Measurements from ENCODE around the gene NHLRC4. TPM values are rescaled to one million over a fixed set of nuclear protein-coding genes. Genes with fewer than 3 reads are reported as not detected.

NHLRC4 gene
- total RNA-seq, 3 donors from 2014 or later: 0.26 to 0.82 (median 0.36) TPM

GRCh38 chr16:609316-609715 lies 42.5 kb downstream of the NHLRC4 start:
- TF ChIP-seq CTCF (IDR thresholded peaks at IDR 0.05): no peak
- intact Hi-C loops (cut with DNase I, micrococcal nuclease): no loop called here
- no peak for ATAC-seq

GRCh38 chr16:609984-610383 lies 43.2 kb downstream of the NHLRC4 start:
- intact Hi-C loops (cut with DNase I, micrococcal nuclease): no loop called here
- DNase-seq (no peak), ATAC-seq (peak; percentile 41)
- no peak overlapping the region for H3K4me3 ChIP-seq
- TF ChIP-seq CTCF (IDR thresholded peaks at IDR 0.05): no peak
- no peaks in the 10 kb centered on the region for H3K9me3 ChIP-seq
- H3K4me1 ChIP-seq (ENCODE audit: low read depth): peaks cover 11% of the 10 kb centered on the region
- no peaks in the 10 kb centered on the region for H3K36me3 ChIP-seq (ENCODE audit: low read depth)

More at GRCh38 chr16:609316-609715, 42.5 kb downstream of the NHLRC4 start:
- no peak overlapping the region for H3K4me3 ChIP-seq
- H3K36me3 ChIP-seq (ENCODE audit: low read depth): no peaks in the 10 kb centered on the region
- no peaks in the 10 kb centered on the region for H3K9me3 ChIP-seq
- peaks cover 11% of the 10 kb centered on the region for H3K4me1 ChIP-seq (ENCODE audit: low read depth)
- DNase-seq: no peak

GRCh38 chr16:610513-611381 lies 43.9 kb downstream of the NHLRC4 start:
- intact Hi-C loops (cut with DNase I, micrococcal nuclease): no loop called here
- peak; percentile 90 for ATAC-seq

DNA sequence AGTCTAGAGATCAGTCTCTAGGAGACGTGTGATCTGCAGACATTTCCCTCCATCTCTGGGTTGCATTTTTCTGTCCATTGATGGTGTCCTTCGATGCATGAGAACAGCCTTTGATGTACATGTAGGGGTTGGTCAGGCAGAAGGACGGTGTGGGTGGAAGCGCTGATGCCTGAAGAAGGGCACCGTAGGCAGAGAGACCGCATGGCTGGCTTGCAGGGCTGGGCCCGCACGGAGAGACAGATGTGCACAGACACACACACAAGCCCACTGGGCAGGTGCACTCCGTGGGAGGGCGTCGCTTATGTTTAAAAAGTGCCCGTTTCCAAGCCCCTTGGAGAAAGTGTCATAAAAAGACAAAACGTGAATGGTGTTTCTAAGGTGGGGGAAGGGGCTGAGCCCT lies 48.3 kb downstream of the NHLRC4 start:
- H3K4me3 ChIP-seq: no peak overlapping the region
- H3K4me1 ChIP-seq (ENCODE audit: low read depth): peaks cover 14% of the 10 kb centered on the region
- no peak for TF ChIP-seq CTCF (IDR thresholded peaks at IDR 0.05)
- DNase-seq (no peak), ATAC-seq (no peak)
- no peaks in the 10 kb centered on the region for H3K36me3 ChIP-seq (ENCODE audit: low read depth)
- no peaks in the 10 kb centered on the region for H3K9me3 ChIP-seq
- intact Hi-C loops (cut with DNase I, micrococcal nuclease): no loop called here

More at GRCh38 chr16:610513-611381, 43.9 kb downstream of the NHLRC4 start:
- TF ChIP-seq CTCF (IDR thresholded peaks at IDR 0.05): peak; percentile 80
- DNase-seq: peak; percentile 66 to 81 (median 78)
- no peaks in the 10 kb centered on the region for H3K36me3 ChIP-seq (ENCODE audit: low read depth)
- no peak overlapping the region for H3K4me3 ChIP-seq
- H3K4me1 ChIP-seq (ENCODE audit: low read depth): peaks cover 11% of the 10 kb centered on the region
- H3K9me3 ChIP-seq: no peaks in the 10 kb centered on the region

DNA sequence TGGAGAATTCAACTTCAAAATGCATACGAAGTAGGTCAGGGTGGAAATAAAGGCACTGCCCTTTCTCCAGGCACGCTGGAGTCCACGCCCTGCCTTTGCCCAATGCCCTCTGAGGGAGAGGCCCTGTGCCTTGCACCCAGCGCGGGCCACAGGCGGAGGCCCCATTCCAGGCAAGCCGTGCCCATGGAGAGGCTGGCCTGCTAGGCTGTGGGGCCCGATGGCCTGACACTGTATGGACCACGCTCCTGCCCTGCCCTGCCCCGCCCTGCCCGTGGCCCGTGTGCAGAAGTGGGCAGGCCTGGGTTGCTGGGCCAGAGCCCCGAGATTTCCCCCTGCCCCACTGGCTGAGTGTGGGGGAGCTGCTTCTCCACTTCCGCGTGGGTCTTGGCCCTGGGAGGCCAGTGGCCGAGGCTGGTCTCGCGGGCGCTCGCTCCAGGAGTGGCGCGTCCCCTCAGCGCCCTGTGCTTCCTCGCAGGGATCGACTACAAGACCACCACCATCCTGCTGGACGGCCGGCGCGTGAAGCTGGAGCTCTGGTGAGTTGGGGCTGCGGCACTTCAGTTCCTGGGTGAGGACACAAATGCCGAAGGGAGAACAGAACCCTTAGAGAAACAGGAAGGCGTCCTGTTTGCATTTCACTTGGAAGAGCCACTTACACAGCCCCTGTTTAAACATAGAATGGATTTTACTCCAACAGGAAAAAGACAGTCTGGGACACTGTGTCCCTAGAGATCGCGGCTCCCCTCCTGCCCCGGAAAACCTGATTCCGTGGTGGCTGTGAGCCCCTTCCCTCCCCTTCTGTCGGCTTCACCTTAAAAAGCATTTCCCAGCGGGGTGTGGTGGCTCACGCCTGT lies 50.2 kb downstream of the NHLRC4 start:
- H3K36me3 ChIP-seq (ENCODE audit: low read depth): no peaks in the 10 kb centered on the region

More for the DNA sequence above, 50.2 kb downstream of the NHLRC4 start:
- intact Hi-C loops (cut with DNase I, micrococcal nuclease): no loop called here
- DNase-seq (peak; percentile 58 to 79 (median 73)), ATAC-seq (peak; percentile 95)
- no peaks in the 10 kb centered on the region for H3K9me3 ChIP-seq
- H3K4me3 ChIP-seq: no peak overlapping the region
- H3K4me1 ChIP-seq (ENCODE audit: low read depth): peaks cover 10% of the 10 kb centered on the region
- TF ChIP-seq CTCF (IDR thresholded peaks at IDR 0.05): no peak
